Inferior parietal cortex (tissue), 1 donor: ENCODE results near the gene MTFR1L.
A peak's percentile ranks its signal among the peaks of the same experiment; 100 is the strongest.
"Not testable (repeated sequence)": the region's sequence is repeated elsewhere in the genome, so short reads cannot be mapped to it uniquely, and the experiment has no call there.

ENCODE experiments used
- DNase-seq: peaks from one replicate; pipeline ENCODE4 v3.0.0-alpha.2; 2016; ENCODE audit errors: extremely low spot score

Gene MTFR1L

DNA sequence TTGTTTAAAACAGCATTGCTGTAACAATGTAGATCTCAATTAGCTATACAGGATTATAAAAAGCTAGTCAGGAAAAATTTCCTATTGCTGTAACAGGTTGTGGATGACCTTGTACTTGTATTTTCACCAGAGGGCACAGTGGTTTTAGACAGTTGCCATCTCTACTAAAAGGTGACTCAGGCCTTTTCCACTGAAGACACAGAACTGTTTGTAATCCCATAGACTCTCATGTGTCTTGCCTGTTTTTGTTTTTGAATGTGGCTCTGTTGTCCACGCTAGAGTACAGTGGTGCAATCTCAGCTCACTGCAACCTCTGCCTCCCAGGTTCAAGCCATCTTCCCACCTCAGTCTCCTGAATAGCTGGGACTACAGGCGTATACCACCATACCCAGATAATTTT lies 5.9 kb downstream of the MTFR1L start:
- DNase-seq: no peak

DNA sequence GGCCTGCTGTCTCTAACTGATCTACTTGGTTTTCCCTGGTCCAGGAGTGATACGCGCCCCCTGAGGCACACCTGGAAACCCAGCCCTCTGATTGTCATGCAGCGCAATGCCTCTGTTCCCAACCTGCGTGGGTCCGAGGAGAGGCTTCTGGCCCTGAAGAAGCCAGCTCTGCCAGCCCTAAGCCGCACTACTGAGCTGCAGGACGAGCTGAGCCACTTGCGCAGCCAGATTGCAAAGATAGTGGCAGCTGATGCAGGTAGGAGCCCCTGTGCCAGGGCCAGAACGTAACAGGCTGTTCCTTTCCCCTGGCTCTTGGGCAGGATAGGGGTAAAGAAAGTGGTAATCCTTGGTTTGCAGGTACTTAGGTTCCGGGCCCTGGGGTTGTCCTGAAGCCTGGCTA lies 6.8 kb downstream of the MTFR1L start:
- no peak for DNase-seq

DNA sequence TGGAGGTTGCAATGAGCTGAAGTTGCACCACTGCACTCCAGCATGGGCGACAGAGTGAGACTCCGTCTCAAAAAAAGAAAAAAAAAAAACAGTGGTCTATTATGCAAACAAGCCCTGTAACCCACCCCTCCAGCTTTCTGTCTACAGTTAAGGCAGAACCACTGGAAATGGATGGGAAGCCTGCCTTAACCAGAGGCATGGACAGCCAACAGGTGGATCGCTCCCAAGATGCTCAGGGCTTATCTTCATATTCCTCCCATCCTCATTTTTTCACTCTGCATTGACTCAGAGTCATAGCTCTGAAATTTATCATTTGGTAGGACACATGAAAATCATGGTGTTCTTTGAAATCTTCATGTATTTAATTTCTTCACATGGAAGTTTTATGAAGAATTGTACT lies 8.7 kb downstream of the MTFR1L start:
- DNase-seq: no peak

DNA sequence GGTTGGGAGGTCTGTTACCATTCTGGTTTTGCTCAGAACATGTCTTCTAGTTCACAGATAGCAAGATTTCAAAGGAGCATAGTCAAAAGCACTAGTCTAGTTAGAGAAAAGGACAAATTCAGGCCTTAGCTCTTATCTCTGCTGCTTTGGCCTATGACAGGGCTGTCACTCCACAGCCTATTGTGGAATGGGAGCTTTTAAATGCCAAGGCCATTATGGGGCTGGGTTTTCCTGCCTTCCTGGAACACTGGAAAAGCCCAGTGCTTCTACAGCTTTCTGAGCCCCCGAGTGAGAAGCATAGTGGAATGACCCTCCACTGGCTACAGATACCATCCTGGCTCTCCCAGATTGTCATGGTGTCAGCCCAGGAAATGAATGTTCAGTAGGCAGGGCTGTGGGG lies 9.3 kb downstream of the MTFR1L start:
- DNase-seq: no peak

DNA sequence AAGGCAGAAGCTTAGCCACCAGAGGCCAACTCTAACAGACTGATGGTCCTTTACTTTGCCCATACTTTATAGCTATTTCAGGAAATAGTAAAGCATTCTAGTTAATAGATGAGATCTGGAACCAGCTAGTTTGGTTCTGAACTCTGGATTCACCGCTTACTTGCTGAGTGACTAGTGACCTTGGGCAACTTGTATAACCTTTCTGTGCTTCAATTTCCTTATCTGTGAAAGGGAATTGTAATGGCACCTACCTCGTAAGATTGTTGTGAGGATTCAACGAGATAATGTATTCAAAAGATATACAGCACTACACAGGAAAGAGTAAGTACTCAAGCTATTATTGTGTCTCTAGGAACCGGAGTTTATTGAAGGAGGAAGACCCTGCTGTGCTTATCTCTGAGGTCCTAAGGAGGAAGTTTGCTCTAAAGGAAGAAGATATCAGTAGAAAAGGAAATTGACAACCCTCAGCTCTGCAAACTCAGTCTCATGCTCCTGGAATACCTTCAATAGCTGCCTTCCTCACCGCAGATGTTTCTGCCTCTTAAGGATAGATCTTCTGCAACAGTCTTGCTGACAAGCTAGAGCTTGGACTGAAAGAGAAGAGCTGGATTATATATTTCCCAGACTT lies 11.9 kb downstream of the MTFR1L start:
- DNase-seq: no peak

DNA sequence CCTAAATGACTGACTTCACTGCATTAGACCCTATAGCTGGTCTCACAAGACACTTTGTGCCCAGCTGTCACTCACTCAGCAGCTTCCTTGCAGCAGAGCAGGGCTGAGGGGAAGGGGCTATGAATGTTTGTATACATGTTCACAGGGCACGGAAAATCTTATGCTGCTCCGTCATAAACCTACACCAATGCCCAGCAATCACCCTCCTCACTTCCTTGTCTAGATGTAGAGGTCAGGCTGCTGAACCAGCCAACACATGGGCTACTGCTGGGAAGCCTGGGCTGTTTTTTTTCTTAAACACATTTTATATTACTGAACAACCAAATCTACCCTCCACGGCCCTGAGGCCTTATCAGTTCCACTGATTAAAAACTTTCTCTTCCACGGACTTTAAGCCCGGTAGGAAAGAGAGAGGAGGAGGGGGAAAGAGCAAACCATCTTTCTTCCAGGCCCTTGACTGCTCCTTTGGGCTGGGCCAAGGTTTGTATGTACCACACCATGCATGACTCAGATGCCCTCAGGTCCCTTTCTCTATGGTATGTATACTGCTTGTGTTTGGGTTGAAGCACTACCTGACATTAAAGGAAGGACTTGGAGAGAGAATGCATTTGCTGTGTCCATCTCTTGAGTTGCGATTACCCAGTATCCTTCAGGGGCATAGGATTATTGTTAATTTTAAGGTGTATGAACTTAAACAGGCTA lies 12.7 kb downstream of the MTFR1L start:
- DNase-seq: no peak

DNA sequence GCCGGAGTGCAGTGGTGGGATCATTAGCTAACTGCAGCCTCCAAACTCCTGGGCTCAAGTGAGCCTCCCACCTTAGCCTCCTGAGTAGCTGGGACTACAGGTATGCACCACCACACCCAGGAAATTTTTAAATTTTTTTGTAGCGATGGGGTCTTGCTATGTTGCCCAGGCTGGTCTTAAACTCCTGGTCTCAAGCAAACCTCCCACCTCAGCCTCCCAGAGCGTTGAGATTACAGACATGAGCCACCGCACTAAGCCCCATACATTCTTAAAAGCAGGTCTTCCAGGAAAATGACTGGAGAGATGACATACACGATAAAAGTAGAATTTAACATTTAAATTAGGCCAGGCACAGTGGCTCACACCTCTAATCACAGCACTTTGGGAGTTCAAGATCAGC lies 13.4 kb downstream of the MTFR1L start:
- no peak for DNase-seq

DNA sequence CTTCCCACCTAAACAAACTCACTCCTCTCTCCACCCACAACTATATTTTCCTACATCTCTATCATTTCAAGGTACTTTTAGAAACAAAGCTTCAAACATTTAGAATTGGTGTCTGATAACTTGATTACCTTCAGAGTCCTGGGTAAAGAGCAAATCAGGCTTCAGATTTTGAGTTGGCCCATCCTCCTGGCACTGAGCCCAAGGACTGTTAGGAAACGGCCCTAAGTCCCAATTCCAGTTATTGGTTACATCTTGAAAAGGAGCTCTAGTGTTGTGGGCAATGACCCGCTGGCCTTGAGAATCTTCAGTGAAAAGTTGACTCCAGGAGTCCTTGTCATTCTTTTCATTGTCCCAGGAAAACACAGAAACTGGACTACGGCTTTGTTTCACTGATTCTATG lies 15.1 kb downstream of the MTFR1L start:
- DNase-seq: no peak

DNA sequence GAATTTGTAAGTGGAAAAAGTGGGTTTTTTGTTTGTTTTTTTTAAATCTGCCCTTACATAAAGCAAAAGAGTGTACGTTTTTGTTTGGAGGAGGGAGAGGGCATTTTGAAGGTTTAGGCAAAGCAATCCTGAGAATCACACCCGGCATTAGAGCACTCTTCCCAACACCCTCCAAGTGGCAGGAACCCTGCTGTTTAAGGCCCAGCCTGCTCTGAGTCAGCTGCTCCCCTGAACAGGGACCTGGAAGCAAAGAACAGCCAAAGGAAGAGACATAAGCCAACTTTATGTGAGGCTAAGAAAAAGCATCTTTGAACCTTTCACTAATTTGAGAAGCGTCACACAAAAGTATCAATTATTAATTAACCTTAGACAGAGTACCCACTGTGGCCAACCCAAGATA lies 16.9 kb downstream of the MTFR1L start:
- no peak for DNase-seq

DNA sequence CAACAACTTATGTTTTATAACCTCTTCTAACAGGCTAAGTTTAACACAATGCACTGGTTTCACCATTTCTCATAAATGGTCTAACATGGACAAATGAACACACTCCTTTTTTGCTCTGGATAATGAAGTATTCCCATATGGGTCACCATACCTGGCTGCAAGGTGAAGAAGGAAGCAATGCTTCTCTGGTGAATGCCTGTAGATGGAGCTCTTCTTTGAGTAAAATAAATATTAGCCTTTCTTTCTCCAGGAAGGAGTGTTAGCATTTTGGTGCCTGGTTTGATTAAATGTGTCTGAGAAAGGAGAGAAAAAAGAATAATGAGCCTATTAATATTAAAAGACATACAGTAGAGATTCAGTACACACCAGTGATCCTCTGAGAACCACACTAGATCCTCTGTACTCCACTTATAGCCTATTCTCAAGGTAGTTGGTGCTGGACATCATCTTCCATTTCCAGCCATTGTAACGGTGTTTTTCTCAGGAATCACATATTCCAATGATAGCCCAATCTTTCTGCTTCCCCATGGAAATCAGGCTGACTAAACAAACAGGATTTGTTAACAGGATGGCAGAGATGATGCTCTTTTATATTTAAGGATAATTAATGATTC lies 17.6 kb downstream of the MTFR1L start:
- DNase-seq: no peak

DNA sequence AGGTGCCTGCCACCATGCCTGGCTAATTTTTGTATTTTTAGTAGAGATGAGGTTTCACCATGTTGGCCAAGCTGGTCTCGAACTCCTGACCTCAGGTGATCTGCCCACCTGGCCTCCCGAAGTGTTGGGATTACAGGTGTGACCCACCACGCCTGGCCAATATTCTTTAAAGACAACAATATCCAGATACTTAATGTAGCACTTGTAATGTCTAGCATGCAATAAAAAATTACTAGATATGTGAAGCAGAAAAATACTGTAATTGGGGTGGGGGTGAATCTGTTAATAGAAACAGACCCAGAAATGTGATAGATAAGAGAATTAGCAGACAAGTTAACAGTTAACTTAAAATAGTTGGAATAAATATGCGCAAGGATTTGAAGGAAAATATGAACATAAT lies 20.1 kb downstream of the MTFR1L start:
- DNase-seq: not testable (repeated sequence)

DNA sequence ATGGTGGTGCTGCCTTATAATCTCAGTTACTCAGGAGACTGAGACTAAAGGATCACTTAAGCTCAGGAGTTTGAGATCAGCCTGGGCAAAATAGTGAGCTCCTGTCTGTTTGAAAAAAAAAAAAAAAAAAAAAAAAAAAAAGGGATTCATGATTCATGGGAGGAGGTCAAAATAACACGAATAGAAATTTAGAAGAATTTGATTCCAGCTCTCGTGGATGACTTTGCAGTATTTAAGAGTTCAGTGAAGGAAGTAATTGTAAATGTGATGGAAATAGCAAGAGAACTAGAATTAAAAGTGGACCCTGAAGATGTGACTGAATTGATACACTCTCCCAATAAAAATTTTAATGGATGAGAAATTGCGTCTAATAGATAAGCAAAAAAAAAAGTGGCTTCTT lies 23.7 kb downstream of the MTFR1L start:
- no peak for DNase-seq

DNA sequence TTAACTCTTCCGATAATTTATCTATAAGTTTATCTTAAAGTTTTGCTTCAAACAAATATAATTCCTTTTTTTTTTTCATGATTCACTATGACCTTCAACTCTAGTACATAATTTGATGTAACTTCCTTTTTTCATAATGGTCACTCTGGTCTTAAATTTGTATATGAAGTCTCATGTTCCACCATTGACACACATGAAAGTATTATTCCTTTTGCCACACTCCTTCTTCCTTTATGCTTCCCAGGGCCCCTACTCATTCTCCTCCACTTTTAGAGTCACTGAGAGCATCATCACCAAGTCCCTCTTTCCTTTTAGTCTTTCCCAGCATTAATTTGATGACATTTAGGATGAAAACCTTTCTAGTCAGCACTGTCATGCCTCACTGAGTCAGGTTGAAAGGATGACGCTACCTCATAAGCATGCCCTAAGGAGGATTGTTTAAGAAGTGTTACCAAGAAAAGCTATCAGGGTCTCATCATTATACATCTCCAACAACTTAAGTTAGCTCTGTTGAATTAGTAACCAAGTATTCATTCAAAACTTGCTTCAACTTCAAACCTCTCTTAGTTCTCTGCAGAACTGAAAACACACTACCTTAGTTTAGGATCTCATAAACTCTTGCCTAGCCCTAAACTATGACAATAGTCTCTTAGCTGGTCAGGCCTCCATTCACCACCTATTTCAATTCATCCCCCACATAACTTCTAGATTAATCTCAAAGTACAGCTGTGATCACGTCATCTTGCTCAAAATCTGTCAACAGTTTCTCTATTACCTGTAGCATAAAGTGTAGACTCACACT lies 25.0 kb downstream of the MTFR1L start:
- DNase-seq: no peak

DNA sequence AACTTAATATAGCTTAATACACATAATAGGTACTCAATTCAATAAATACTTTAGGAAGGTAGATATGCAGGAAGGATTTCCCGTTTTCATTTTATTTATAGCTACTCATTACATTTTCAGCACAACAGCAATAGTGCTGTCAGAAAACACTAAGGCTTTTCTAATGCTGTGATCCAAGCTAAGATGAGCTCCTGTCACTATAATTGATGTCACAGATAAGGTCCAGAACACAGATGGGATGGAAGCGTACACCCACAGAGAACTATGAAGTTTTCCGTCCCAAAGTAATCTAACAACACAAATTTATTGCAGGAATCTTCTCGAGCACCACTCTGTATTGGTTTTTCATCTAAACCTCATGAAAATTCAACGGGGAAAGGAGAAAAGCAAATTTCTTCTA lies 25.9 kb downstream of the MTFR1L start:
- no peak for DNase-seq

DNA sequence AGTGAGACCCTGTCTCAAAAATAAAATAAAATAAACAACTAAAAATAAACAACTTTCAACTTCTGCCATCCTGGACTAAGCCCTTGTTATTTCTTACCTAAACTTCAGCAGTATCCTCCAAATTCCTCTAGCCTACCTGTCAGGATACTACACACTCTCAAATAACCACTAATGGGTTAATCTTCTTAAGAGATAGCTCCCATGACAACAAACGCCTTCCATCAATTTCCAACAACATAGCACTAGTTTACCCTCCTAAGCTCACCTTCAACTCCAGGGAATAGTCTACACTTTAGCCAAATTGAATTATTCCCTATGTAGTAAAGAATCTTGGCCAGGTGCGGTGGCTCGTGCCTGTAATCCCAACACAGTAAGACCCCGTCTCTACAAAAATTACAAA lies 28.2 kb downstream of the MTFR1L start:
- DNase-seq: no peak

DNA sequence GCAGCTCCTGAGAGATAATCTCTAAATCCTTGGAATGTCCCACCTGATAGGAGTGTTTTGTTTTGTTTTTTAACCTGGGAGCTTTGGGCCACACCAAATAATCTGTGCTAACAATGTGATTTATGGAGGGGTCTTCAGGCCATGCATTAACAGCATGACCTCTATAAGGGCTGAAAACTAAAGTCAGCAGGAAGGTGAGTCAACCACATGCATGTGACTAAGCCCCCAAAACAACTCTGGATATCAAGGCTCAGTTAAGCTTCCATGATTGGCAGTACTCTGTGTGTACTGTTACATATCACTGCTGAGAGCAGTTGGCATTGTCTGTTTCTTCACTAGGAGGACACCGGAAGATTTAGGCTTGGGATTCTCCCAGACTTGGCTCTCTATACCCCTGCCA lies 28.8 kb downstream of the MTFR1L start:
- no peak for DNase-seq

DNA sequence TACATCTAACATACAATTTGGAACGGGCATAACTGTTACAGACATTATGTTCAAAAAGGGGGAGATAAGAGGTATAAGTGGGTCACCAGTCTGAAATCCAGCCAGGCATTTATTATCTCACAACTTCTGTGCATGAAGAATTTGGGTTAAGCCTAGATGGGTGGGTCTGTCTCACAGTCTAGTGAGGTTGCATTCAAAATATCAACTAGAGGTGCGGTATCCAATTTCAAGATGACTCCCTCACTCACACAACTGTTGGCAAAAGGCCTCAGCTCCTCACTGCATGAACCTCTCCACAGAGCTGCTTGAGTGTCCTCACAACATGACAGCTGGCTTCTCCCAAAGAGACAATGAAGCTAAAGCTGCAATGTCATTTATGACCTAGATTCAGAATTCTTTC lies 34.8 kb downstream of the MTFR1L start:
- DNase-seq: no peak

DNA sequence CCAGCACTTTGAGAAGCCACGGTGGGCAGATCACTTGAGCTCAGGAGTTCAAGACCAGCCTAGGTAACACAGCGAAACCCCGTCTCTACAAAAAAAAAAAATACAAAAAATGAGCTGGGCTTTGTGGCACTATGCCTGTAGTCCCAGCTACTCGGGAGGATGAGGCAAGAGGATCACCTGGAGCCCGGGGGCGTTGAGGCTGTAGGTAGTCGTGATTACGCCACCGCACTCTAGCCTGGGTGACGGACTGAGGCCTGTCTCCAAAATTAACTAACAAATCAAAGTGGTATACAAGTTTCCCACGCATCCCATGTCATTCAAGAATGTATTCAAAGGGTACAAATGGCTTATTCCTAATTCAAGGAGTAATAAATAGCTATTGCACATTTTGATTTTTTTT lies 37.1 kb downstream of the MTFR1L start:
- no peak for DNase-seq

DNA sequence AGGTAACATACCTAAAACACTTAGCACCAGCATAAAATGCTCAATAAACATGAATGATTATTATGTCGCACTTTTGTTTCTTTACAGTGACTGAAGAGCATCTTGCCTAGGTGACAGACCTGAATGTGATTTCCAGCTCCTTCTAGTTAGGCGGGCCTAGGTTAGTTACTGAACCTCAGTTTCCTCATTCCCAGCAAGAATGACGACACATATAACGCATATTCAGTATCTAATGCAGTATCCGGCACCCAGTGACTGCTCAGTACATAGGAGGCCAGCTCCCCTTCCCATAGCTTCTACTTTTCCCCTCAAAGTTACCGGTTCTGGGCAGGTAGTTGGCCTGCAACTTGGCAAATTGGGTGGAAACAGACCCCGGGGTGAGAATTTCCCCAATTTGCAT lies 38.7 kb downstream of the MTFR1L start:
- DNase-seq: no peak

DNA sequence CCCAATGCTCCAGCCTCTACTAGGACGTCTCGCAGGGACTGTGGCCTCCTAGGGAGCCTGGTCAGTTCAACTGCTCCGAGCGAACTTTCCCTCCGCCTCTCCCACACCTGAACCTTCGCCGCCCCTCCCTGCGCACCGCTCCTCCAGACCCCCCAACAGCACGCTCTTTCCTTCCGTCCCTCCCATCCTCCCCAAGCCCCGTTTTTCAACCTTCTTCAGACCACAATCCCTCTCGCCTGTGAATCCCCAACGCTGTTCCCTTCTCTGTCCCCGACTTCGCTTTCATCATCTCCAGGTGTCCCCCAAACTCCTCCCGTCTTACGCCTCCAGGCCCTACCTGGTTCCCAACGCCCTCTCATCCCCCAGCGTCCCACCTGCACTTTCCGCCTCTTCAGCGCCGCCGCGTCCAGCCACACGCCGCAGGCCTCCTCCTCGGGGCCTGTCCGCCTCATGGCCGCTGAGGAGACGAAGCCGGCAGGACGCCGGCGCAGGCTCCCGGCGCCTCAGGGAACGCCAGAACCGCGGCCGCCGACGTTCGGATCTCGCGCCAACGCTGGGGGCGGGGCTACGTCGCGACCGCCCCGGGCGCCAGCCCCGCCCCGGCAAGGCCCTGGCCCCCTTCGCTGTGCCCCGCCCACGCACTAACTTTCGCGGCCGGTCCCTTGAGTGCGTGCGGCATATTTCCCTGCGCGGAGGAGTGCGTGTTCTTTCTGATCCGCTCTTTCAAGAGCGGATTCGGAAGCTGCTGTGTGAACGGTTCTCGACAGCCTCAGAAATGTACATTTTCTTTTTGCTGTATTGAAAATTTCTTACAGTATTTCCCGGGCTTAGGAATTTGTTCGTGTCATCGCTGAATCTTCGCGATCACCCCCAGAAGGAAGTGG lies 39.4 kb downstream of the MTFR1L start, which contains the start of gene AUNIP:
AUNIP (minus strand) TSS at position 552 of the 884 bp plus-strand sequence; CDS start at position 452, 100 bp downstream.
- peak; percentile 81 for DNase-seq
